Stimulated activated memory B cell treated with anti-CD40 and anti-IgM and Interleukin-4, amounts not matched to agents 10 μg/mL and 1 μg/mL and 100 μg/mL, for 72 hours (primary cell): ENCODE measurements around the gene GDPD3.
A peak's percentile ranks its signal among the peaks of the same experiment; 100 is the strongest.

ENCODE experiments used
- ATAC-seq: fragments of 150-1000 bp; cut with Tn5 transposase; 2 replicates; pipeline ENCODE4 v1.10.0; 2021
- H3K27ac Mint-ChIP-seq: one replicate; pipeline ENCODE4 v1.8.0; 2022; ENCODE audit warnings: mild to moderate bottlenecking, mixed read lengths
- H3K27me3 Mint-ChIP-seq: one replicate; pipeline ENCODE4 v1.8.0; 2022; ENCODE audit warnings: mixed read lengths
- H3K36me3 Mint-ChIP-seq: one replicate; pipeline ENCODE4 v1.8.0; 2022; ENCODE audit warnings: mixed read lengths
- H3K4me1 Mint-ChIP-seq: one replicate; pipeline ENCODE4 v1.8.0; 2022; ENCODE audit warnings: mixed read lengths
- H3K4me3 Mint-ChIP-seq: one replicate; pipeline ENCODE4 v1.8.0; 2022; ENCODE audit warnings: mild to moderate bottlenecking, moderate library complexity, mixed read lengths
- H3K9me3 Mint-ChIP-seq: one replicate; pipeline ENCODE4 v1.8.0; 2022; ENCODE audit warnings: mixed read lengths

Gene GDPD3

GRCh38 chr16:30113031-30113710 lies at the start of gene GDPD3:
GDPD3 (minus strand) TSS chr16:30113537; CDS start chr16:30113478, 59 bp downstream.
- H3K9me3 Mint-ChIP-seq, result no peaks in the 10 kb centered on the region
- H3K4me3 Mint-ChIP-seq, result no peak within 1 kb of the TSS
- H3K36me3 Mint-ChIP-seq, result peaks cover 33% of the 10 kb centered on the region
- H3K27me3 Mint-ChIP-seq, result no peaks in the 10 kb centered on the region
- peak within 1 kb of the TSS; percentile 41 for H3K27ac Mint-ChIP-seq
- no peak for ATAC-seq
- H3K4me1 Mint-ChIP-seq, result peaks cover 20% of the 10 kb centered on the region

- H3K27ac Mint-ChIP-seq, result no peak overlapping the region
- H3K4me1 Mint-ChIP-seq, result no peaks in the 10 kb centered on the region
- H3K9me3 Mint-ChIP-seq, result no peaks in the 10 kb centered on the region
- no peak for ATAC-seq
- H3K4me3 Mint-ChIP-seq, result no peak overlapping the region
- H3K27me3 Mint-ChIP-seq, result no peaks in the 10 kb centered on the region
- H3K36me3 Mint-ChIP-seq, result no peaks in the 10 kb centered on the region
These were observed 43.9 kb upstream of the GDPD3 start for GRCh38 chr16:30157214-30157613.

GRCh38 chr16:30155188-30155587 lies 41.9 kb upstream of the GDPD3 start:
- Mint-ChIP-seq H3K27ac (no peak overlapping the region), H3K36me3 (no peaks in the 10 kb centered on the region), H3K4me3 (no peak overlapping the region), H3K9me3 (no peaks in the 10 kb centered on the region), H3K4me1 (peaks cover 6% of the 10 kb centered on the region), H3K27me3 (no peaks in the 10 kb centered on the region)
- ATAC-seq, result no peak

- Mint-ChIP-seq H3K9me3 (peaks cover 2% of the 10 kb centered on the region), H3K27ac (no peak overlapping the region), H3K4me1 (peaks cover 6% of the 10 kb centered on the region), H3K4me3 (no peak overlapping the region), H3K27me3 (no peaks in the 10 kb centered on the region), H3K36me3 (no peaks in the 10 kb centered on the region)
- ATAC-seq, result no peak
These were observed 39.2 kb upstream of the GDPD3 start for GRCh38 chr16:30152517-30152916.

GRCh38 chr16:30151091-30151490 lies 37.8 kb upstream of the GDPD3 start:
- Mint-ChIP-seq H3K27me3 (no peaks in the 10 kb centered on the region), H3K27ac (no peak overlapping the region), H3K9me3 (peaks cover 2% of the 10 kb centered on the region), H3K4me1 (peaks cover 6% of the 10 kb centered on the region), H3K4me3 (no peak overlapping the region), H3K36me3 (no peaks in the 10 kb centered on the region)
- ATAC-seq, result no peak

- H3K9me3 Mint-ChIP-seq, result peaks cover 2% of the 10 kb centered on the region
- no peaks in the 10 kb centered on the region for H3K36me3 Mint-ChIP-seq
- H3K27me3 Mint-ChIP-seq, result no peaks in the 10 kb centered on the region
- H3K4me1 Mint-ChIP-seq, result peaks cover 6% of the 10 kb centered on the region
- no peak for ATAC-seq
- no peak overlapping the region for H3K4me3 Mint-ChIP-seq
- no peak overlapping the region for H3K27ac Mint-ChIP-seq
These were observed 36.1 kb upstream of the GDPD3 start for GRCh38 chr16:30149250-30149930.

- ATAC-seq, result no peak
- no peak overlapping the region for H3K27ac Mint-ChIP-seq
- H3K9me3 Mint-ChIP-seq, result peaks cover 2% of the 10 kb centered on the region
- no peaks in the 10 kb centered on the region for H3K36me3 Mint-ChIP-seq
- H3K4me3 Mint-ChIP-seq, result no peak overlapping the region
- H3K27me3 Mint-ChIP-seq, result no peaks in the 10 kb centered on the region
- peaks cover 13% of the 10 kb centered on the region for H3K4me1 Mint-ChIP-seq
These were observed 34.6 kb upstream of the GDPD3 start for GRCh38 chr16:30147843-30148510.

- no peaks in the 10 kb centered on the region for H3K27me3 Mint-ChIP-seq
- H3K4me3 Mint-ChIP-seq, result no peak overlapping the region
- ATAC-seq, result no peak
- no peaks in the 10 kb centered on the region for H3K36me3 Mint-ChIP-seq
- peaks cover 9% of the 10 kb centered on the region for H3K4me1 Mint-ChIP-seq
- H3K9me3 Mint-ChIP-seq, result peaks cover 2% of the 10 kb centered on the region
- no peak overlapping the region for H3K27ac Mint-ChIP-seq
These were observed 32.3 kb upstream of the GDPD3 start for GRCh38 chr16:30145657-30146056.

- Mint-ChIP-seq H3K4me1 (peaks cover 11% of the 10 kb centered on the region), H3K27me3 (no peaks in the 10 kb centered on the region), H3K27ac (no peak overlapping the region)
These were observed 31.6 kb upstream of the GDPD3 start for GRCh38 chr16:30144917-30145316.

GRCh38 chr16:30144017-30144416 lies 30.7 kb upstream of the GDPD3 start:
- H3K27ac Mint-ChIP-seq, result peak overlapping the region; percentile 18
- no peaks in the 10 kb centered on the region for H3K27me3 Mint-ChIP-seq
- no peaks in the 10 kb centered on the region for H3K9me3 Mint-ChIP-seq
- H3K4me3 Mint-ChIP-seq, result no peak overlapping the region
- no peak for ATAC-seq
- H3K36me3 Mint-ChIP-seq, result no peaks in the 10 kb centered on the region
- peaks cover 15% of the 10 kb centered on the region for H3K4me1 Mint-ChIP-seq

More at GRCh38 chr16:30144917-30145316, 31.6 kb upstream of the GDPD3 start:
- Mint-ChIP-seq H3K4me3 (no peak overlapping the region), H3K36me3 (no peaks in the 10 kb centered on the region), H3K9me3 (peaks cover 2% of the 10 kb centered on the region)
- ATAC-seq, result no peak

- peaks cover 15% of the 10 kb centered on the region for H3K4me1 Mint-ChIP-seq
- no peak for ATAC-seq
- H3K36me3 Mint-ChIP-seq, result no peaks in the 10 kb centered on the region
- peak overlapping the region; percentile 18 for H3K27ac Mint-ChIP-seq
- H3K27me3 Mint-ChIP-seq, result no peaks in the 10 kb centered on the region
- no peak overlapping the region for H3K4me3 Mint-ChIP-seq
- H3K9me3 Mint-ChIP-seq, result no peaks in the 10 kb centered on the region
These were observed 30.0 kb upstream of the GDPD3 start for GRCh38 chr16:30143347-30143702.

- ATAC-seq, result peak; percentile 73
- no peaks in the 10 kb centered on the region for H3K9me3 Mint-ChIP-seq
- H3K4me3 Mint-ChIP-seq, result no peak overlapping the region
- H3K27ac Mint-ChIP-seq, result peak overlapping the region; percentile 18
- no peaks in the 10 kb centered on the region for H3K36me3 Mint-ChIP-seq
- no peaks in the 10 kb centered on the region for H3K27me3 Mint-ChIP-seq
- H3K4me1 Mint-ChIP-seq, result peaks cover 15% of the 10 kb centered on the region
These were observed 29.5 kb upstream of the GDPD3 start for GRCh38 chr16:30142672-30143346.

GRCh38 chr16:30141750-30142149 lies 28.4 kb upstream of the GDPD3 start:
- Mint-ChIP-seq H3K36me3 (no peaks in the 10 kb centered on the region), H3K27me3 (no peaks in the 10 kb centered on the region), H3K4me1 (peaks cover 15% of the 10 kb centered on the region), H3K4me3 (no peak overlapping the region), H3K9me3 (no peaks in the 10 kb centered on the region), H3K27ac (no peak overlapping the region)
- no peak for ATAC-seq

- H3K9me3 Mint-ChIP-seq, result no peaks in the 10 kb centered on the region
- no peak for ATAC-seq
- no peaks in the 10 kb centered on the region for H3K27me3 Mint-ChIP-seq
- no peak overlapping the region for H3K27ac Mint-ChIP-seq
- no peak overlapping the region for H3K4me3 Mint-ChIP-seq
- no peaks in the 10 kb centered on the region for H3K36me3 Mint-ChIP-seq
- H3K4me1 Mint-ChIP-seq, result peaks cover 15% of the 10 kb centered on the region
These were observed 26.5 kb upstream of the GDPD3 start for GRCh38 chr16:30139583-30140481.
